Measurements from ENCODE around the gene WWC2.

The WWC2 gene

GRCh38 chr4:183180096-183180495 is 81.0 kb downstream of the WWC2 start:
- Histone ChIP-seq H3K4me1 (ENCODE audit: low read depth, poor library complexity, severe bottlenecking) (peaks cover 30% of the 10 kb centered on the region), H3K36me3 (ENCODE audit: insufficient read depth) (no peaks in the 10 kb centered on the region), H3K27ac (no peak overlapping the region), H3K4me2 (no peak overlapping the region), H2AFZ (ENCODE audit: low read depth) (no peak overlapping the region), H3K9ac (no peak overlapping the region), H3K79me2 (ENCODE audit: insufficient read depth, low read depth) (no peaks in the 10 kb centered on the region), H3K4me3 (IDR thresholded peaks at IDR 0.05; ENCODE audit: insufficient read depth, low read depth, low read length) (no peak overlapping the region), H3K27me3 (ENCODE audit: insufficient read depth, low read depth) (peaks cover 26% of the 10 kb centered on the region), H4K20me1 (ENCODE audit: insufficient read depth) (no peaks in the 10 kb centered on the region)
- TF ChIP-seq, protein P1, sequence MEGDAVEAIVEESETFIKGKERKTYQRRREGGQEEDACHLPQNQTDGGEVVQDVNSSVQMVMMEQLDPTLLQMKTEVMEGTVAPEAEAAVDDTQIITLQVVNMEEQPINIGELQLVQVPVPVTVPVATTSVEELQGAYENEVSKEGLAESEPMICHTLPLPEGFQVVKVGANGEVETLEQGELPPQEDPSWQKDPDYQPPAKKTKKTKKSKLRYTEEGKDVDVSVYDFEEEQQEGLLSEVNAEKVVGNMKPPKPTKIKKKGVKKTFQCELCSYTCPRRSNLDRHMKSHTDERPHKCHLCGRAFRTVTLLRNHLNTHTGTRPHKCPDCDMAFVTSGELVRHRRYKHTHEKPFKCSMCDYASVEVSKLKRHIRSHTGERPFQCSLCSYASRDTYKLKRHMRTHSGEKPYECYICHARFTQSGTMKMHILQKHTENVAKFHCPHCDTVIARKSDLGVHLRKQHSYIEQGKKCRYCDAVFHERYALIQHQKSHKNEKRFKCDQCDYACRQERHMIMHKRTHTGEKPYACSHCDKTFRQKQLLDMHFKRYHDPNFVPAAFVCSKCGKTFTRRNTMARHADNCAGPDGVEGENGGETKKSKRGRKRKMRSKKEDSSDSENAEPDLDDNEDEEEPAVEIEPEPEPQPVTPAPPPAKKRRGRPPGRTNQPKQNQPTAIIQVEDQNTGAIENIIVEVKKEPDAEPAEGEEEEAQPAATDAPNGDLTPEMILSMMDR (conservative IDR thresholded peaks at IDR 0.05; ENCODE audit: low read depth, low read length) = no peak

GRCh38 chr4:183180621-183181020 is 81.6 kb downstream of the WWC2 start:
- Histone ChIP-seq H3K79me2 (ENCODE audit: insufficient read depth, low read depth) (no peaks in the 10 kb centered on the region), H2AFZ (ENCODE audit: low read depth) (no peak overlapping the region), H4K20me1 (ENCODE audit: insufficient read depth) (no peaks in the 10 kb centered on the region), H3K4me3 (IDR thresholded peaks at IDR 0.05; ENCODE audit: insufficient read depth, low read depth, low read length) (no peak overlapping the region), H3K36me3 (ENCODE audit: insufficient read depth) (no peaks in the 10 kb centered on the region), H3K27ac (no peak overlapping the region), H3K27me3 (ENCODE audit: insufficient read depth, low read depth) (peaks cover 26% of the 10 kb centered on the region), H3K9ac (no peak overlapping the region), H3K4me1 (ENCODE audit: low read depth, poor library complexity, severe bottlenecking) (peaks cover 35% of the 10 kb centered on the region), H3K4me2 (no peak overlapping the region)
- TF ChIP-seq, protein P1 (conservative IDR thresholded peaks at IDR 0.05; ENCODE audit: low read depth, low read length) = no peak

GRCh38 chr4:183181081-183181480 is 82.0 kb downstream of the WWC2 start:
- Histone ChIP-seq H2AFZ (ENCODE audit: low read depth) (no peak overlapping the region), H3K36me3 (ENCODE audit: insufficient read depth) (no peaks in the 10 kb centered on the region), H3K4me1 (ENCODE audit: low read depth, poor library complexity, severe bottlenecking) (peaks cover 39% of the 10 kb centered on the region), H3K27ac (no peak overlapping the region), H4K20me1 (ENCODE audit: insufficient read depth) (no peaks in the 10 kb centered on the region), H3K27me3 (ENCODE audit: insufficient read depth, low read depth) (peaks cover 27% of the 10 kb centered on the region), H3K9ac (no peak overlapping the region), H3K4me2 (no peak overlapping the region), H3K4me3 (IDR thresholded peaks at IDR 0.05; ENCODE audit: insufficient read depth, low read depth, low read length) (no peak overlapping the region), H3K79me2 (ENCODE audit: insufficient read depth, low read depth) (no peaks in the 10 kb centered on the region)
- TF ChIP-seq, protein P1 (conservative IDR thresholded peaks at IDR 0.05; ENCODE audit: low read depth, low read length) = no peak

DNA sequence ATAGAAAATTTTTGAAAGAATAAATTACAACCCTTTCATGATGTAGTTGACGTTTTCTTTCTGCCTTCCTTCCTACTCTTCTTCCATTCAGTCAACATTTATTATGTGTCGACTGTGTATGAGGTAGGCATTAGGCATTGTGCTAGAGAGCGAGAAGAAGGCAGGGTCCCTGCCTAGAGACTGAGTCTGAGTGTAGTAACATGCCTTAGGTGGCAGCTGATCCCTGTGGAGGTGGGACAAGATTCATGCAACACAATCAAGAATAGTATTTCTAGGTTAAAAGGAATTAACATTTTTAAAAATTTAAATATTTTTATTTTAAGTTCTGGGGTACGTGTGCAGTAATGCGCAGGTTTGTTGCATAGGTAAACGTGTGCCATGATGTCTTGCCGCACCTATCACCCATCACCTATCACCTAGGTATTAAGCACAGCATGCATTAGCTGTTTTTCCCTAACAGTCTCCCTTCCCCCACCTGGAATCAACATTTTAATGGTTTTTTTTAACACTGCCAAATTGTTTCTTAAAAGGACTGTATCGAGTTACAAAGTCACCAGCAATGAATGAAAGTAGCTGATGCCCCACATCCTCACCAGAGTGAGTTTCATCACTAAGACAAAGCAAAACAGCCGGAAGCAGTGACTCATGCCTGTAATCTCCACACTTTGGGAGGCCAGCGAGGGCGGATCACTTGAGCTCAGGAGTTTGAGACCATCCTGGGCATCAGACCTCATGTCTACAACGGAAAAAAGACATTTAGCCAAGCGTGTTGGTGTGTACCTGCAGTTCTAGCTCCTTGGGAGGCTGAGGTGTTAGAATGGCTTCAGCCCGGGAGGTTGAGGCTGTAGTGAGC is 84.0 kb downstream of the WWC2 start:
- no peaks in the 10 kb centered on the region for H3K79me2 ChIP-seq (ENCODE audit: insufficient read depth, low read depth)
- no peak overlapping the region for H2AFZ ChIP-seq (ENCODE audit: low read depth)
- peaks cover 37% of the 10 kb centered on the region for H3K27me3 ChIP-seq (ENCODE audit: insufficient read depth, low read depth)
- no peak overlapping the region for H3K9ac ChIP-seq
- H3K4me1 ChIP-seq (ENCODE audit: low read depth, poor library complexity, severe bottlenecking) = peaks cover 50% of the 10 kb centered on the region
- H3K27ac ChIP-seq = no peak overlapping the region
- TF ChIP-seq, protein P1 (conservative IDR thresholded peaks at IDR 0.05; ENCODE audit: low read depth, low read length) = no peak
- no peak overlapping the region for H3K4me3 ChIP-seq (IDR thresholded peaks at IDR 0.05; ENCODE audit: insufficient read depth, low read depth, low read length)
- no peaks in the 10 kb centered on the region for H4K20me1 ChIP-seq (ENCODE audit: insufficient read depth)
- H3K36me3 ChIP-seq (ENCODE audit: insufficient read depth) = no peaks in the 10 kb centered on the region
- H3K4me2 ChIP-seq = peak overlapping the region; percentile 85
